SK-N-MC (cell line): ENCODE data around the gene ISL1.

Experiments
- DNase-seq: peaks from one replicate; pipeline ENCODE4 v3.0.0-alpha.2; 2011; ENCODE audit warnings: low read depth, low spot score
- H3K27ac ChIP-seq: fragments of 200-600 bp; sonication (generic); 2 replicates; pipeline ENCODE4 v1.5.1; 2016; ENCODE audit warnings: mixed run types
- H3K36me3 ChIP-seq: fragments of 200-600 bp; sonication (generic); 2 replicates; pipeline ENCODE4 v1.6.1; 2017; ENCODE audit warnings: antibody characterized with exemption, low read length, mixed read lengths; ENCODE audit not compliant: insufficient read depth
- H3K4me3 ChIP-seq: fragments of 200-600 bp; sonication (generic); 2 replicates; pipeline ENCODE4 v1.5.1; 2016
- H3K9ac ChIP-seq: fragments of 200-600 bp; sonication (generic); 2 replicates; pipeline ENCODE4 v1.8.0; 2017; ENCODE audit warnings: mixed run types, mixed read lengths; ENCODE audit not compliant: insufficient read length
- H3K9me3 ChIP-seq: fragments of 200-600 bp; sonication (generic); 2 replicates; pipeline ENCODE4 v1.6.1; 2017; ENCODE audit warnings: low read depth, mild to moderate bottlenecking, antibody characterized with exemption, low read length, moderate library complexity, mixed read lengths
- EZH2 ChIP-seq: fragments of 200-600 bp; sonication (generic); IDR thresholded peaks from one replicate; pipeline ENCODE4 v1.6.1; 2017; ENCODE audit warnings: antibody characterized with exemption
- FOXP2 ChIP-seq: optimal IDR thresholded peaks from 2 replicates; pipeline ENCODE3; 2011; ENCODE audit warnings: mild to moderate bottlenecking, moderate library complexity; ENCODE audit not compliant: insufficient read depth; ENCODE audit errors: extremely low read length, control extremely low read depth
- POLR2AphosphoS5 ChIP-seq: IDR thresholded peaks from 2 replicates; pipeline ENCODE4 v1.6.1; 2012; ENCODE audit warnings: mild to moderate bottlenecking, low read depth, low read length, borderline replicate concordance

ISL1 gene

DNA sequence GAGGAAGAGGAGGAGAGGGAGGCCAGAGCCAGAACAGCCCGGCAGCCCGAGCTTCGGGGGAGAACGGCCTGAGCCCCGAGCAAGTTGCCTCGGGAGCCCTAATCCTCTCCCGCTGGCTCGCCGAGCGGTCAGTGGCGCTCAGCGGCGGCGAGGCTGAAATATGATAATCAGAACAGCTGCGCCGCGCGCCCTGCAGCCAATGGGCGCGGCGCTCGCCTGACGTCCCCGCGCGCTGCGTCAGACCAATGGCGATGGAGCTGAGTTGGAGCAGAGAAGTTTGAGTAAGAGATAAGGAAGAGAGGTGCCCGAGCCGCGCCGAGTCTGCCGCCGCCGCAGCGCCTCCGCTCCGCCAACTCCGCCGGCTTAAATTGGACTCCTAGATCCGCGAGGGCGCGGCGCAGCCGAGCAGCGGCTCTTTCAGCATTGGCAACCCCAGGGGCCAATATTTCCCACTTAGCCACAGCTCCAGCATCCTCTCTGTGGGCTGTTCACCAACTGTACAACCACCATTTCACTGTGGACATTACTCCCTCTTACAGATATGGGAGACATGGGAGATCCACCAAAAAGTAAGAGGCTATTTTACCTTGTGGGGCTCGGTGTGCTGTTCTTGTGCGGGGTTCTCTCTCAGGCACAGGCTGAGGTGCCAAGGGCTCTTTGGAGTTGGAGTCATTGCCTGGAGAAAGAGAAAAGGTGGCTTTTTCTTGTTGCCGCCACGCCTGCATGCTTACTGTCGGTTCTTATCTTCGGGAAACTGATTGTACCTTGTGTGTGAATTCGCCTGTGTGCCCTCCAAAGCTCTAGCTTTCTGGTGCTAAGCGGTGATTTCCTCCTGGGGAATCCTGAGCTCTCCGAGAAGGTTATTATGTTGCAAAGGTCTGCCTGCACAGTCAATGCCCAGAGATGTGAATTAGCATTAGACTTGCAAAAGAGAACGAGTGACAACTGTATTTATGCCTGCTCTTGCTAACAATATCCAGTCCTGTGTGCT lies at the start of gene ISL1:
ISL1 (plus strand) TSS at position 318 of the 991 bp plus-strand sequence; CDS start at position 542, 224 bp downstream.
- no peak within 1 kb of the TSS for H3K27ac ChIP-seq
- H3K9ac ChIP-seq = peak within 1 kb of the TSS; percentile 78
- H3K4me3 ChIP-seq = peak within 1 kb of the TSS; percentile 98
- no peak for DNase-seq
- peak; percentile 91 for TF ChIP-seq POLR2AphosphoS5
- no peak for TF ChIP-seq FOXP2
- H3K9me3 ChIP-seq = no peaks in the 10 kb centered on the region
- H3K36me3 ChIP-seq = no peaks in the 10 kb centered on the region

DNA sequence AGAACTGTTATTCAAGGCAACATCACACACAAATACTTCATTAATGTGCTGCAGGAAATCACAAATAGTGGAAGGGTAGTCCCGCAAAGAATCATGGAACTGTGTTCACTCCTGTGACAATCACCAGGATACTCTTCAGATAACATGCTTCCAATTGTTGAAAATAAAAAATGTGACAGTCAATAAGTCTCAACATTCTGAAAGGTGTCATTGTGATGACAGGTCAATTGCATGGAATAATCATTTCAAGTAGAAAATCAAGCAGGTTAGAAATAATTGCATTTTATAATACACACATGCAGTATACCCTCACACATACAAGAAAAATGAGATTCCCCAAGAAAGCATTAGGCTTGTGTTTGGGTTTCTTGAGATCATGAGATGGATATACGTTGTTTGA lies 46.4 kb upstream of the ISL1 start:
- no peak overlapping the region for H3K9ac ChIP-seq
- no peaks in the 10 kb centered on the region for H3K36me3 ChIP-seq
- DNase-seq = no peak
- H3K4me3 ChIP-seq = no peak overlapping the region
- TF ChIP-seq EZH2 (no peak), POLR2AphosphoS5 (no peak), FOXP2 (no peak)
- no peaks in the 10 kb centered on the region for H3K9me3 ChIP-seq
- no peak overlapping the region for H3K27ac ChIP-seq

DNA sequence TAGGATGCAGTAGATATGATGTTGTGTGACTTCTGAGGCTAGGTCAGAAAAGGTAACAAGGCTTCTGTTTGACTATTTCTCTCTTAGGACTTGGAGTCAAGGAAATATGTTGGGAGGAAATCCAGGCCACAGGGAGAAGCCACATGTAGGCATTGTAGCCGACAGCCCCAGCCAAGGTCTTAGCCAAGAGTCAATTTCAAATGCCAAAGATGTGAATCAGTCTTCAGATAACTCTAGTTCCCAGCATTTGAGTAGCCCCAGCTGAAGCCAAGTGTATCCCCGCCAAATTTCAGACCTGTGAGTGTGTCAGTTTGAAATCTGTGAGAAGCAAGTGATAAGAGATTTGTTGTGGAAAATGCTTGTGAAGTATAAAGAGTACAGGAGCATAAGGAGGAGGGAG lies 38.1 kb upstream of the ISL1 start:
- TF ChIP-seq POLR2AphosphoS5 (no peak), EZH2 (no peak), FOXP2 (no peak)
- no peak overlapping the region for H3K4me3 ChIP-seq
- H3K9ac ChIP-seq = no peak overlapping the region
- no peaks in the 10 kb centered on the region for H3K9me3 ChIP-seq
- no peak for DNase-seq
- H3K27ac ChIP-seq = no peak overlapping the region
- H3K36me3 ChIP-seq = no peaks in the 10 kb centered on the region

DNA sequence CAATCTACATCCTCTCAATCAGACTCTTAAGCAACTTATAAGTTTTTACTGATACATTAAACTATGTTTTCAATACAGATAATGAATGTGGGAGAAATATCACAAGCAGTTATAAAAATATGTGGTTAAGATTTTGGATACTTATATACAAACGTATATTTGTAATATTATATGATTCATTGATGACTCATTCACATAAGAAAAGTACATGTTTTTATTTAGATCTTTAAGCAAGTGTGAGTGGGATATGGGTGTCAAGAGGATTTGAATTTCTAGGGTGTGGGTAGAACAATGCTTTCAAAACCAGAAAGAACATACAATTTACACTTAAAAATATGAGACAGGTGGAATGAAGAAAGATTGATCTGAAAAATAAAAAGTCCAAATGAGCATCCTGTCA lies 36.1 kb upstream of the ISL1 start:
- TF ChIP-seq POLR2AphosphoS5 (no peak), FOXP2 (no peak), EZH2 (no peak)
- Histone ChIP-seq H3K9ac (no peak overlapping the region), H3K4me3 (no peak overlapping the region), H3K9me3 (no peaks in the 10 kb centered on the region), H3K36me3 (no peaks in the 10 kb centered on the region), H3K27ac (no peak overlapping the region)
- no peak for DNase-seq

- no peak overlapping the region for H3K4me3 ChIP-seq
- H3K36me3 ChIP-seq = no peaks in the 10 kb centered on the region
- DNase-seq = peak; percentile 8
- no peaks in the 10 kb centered on the region for H3K9me3 ChIP-seq
- TF ChIP-seq EZH2 (no peak), FOXP2 (no peak), POLR2AphosphoS5 (no peak)
- no peak overlapping the region for H3K9ac ChIP-seq
- H3K27ac ChIP-seq = no peak overlapping the region
Measured at GRCh38 chr5:51347704-51348103, 35.5 kb upstream of the ISL1 start.

GRCh38 chr5:51371052-51371451 lies 12.2 kb upstream of the ISL1 start:
- H3K27ac ChIP-seq = no peak overlapping the region
- TF ChIP-seq EZH2 = no peak
- no peak for TF ChIP-seq POLR2AphosphoS5
- no peak for TF ChIP-seq FOXP2
- H3K9me3 ChIP-seq = no peaks in the 10 kb centered on the region
- DNase-seq = no peak
- H3K36me3 ChIP-seq = no peaks in the 10 kb centered on the region
- no peak overlapping the region for H3K9ac ChIP-seq
- H3K4me3 ChIP-seq = no peak overlapping the region

DNA sequence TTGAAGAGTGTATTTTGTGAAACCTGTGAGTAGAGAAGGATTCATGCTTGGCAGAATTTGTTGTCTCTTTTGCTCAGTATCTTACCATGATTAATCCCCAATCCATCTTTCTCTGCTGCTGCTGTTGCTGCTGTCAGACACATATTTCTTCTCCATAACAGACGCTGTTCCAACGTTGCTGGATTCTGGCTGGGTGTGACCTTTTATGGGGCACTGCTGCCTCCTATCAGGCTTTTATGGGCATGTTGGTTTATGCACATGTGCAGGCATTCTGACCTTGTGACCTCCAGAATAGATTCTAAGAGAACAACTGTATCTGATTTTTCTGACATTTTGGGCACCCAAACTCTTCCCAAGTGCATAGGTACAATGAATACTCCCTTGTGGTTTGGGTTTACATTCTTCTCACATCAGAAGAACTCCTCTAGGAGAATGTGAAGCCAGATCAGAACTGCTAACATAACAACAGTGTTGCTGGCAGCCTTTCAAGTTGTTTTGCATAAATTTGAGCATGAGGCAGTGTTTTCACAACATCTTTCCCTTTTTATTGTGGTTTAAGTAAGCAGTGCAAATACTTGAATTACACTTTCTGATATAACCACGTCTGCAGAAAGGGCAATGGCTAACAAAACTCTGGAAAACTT lies 9.2 kb upstream of the ISL1 start:
- Histone ChIP-seq H3K9ac (no peak overlapping the region), H3K9me3 (no peaks in the 10 kb centered on the region), H3K27ac (no peak overlapping the region), H3K4me3 (peak overlapping the region; percentile 16; the same call in 1 of the 2 replicates), H3K36me3 (no peaks in the 10 kb centered on the region)
- TF ChIP-seq EZH2 = no peak
- TF ChIP-seq FOXP2 = peak; percentile 63
- DNase-seq = no peak

DNA sequence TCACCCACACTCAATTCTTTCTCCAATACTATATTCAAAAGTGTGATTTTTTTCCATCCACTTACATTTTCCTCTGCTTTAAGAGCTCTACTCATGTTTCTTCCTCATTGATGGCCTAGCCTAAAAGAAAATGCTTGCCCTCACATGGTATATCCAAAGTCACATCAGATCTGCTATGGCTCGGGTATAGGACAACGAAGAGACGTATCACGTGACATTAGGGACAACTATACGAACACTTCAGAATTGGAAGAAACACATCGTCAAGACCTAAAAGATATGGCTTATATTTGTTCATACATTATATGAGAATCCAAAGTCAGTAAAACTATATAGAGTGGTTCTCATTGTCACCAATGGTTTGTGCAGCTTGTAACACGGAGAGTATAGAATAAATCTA lies 8.2 kb upstream of the ISL1 start:
- no peaks in the 10 kb centered on the region for H3K9me3 ChIP-seq
- no peak overlapping the region for H3K4me3 ChIP-seq
- H3K9ac ChIP-seq = no peak overlapping the region
- no peak overlapping the region for H3K27ac ChIP-seq
- TF ChIP-seq FOXP2 (no peak), POLR2AphosphoS5 (no peak), EZH2 (no peak)
- no peaks in the 10 kb centered on the region for H3K36me3 ChIP-seq
- DNase-seq = no peak
